Pancreas (tissue), 8 donors: ENCODE data around the gene SMPD4. TPM values are rescaled to one million over a fixed set of nuclear protein-coding genes. Genes with fewer than 3 reads are reported as not detected.

Experiments used
- polyA plus RNA-seq, 2 donors: library from polyadenylated mRNA; stranded (reverse); fragments of 200-250 nt; gene quantifications; one replicate each; pipeline ENCODE4 v1.2.3, GENCODE V29; 2013
- total RNA-seq, 6 donors: library from RNA; stranded (reverse); fragmentation: NEBNext Ultra II Directional in 4 of 6; extraction: Animal tissue kit (Norgen Biotek cat#: 25700) in 4 of 6; gene quantifications; one replicate each; pipeline versions ENCODE4 v1.2.1 to v1.2.4, GENCODE V29; 2021 to 2023
- donor health status: healthy with polysubstance abuse.
- donor health status: DM: no; HTN: no; CAD: no; lungs with moderate emphysema.
- donor health status: DM: no; HTN: no; CAD: no.
- donor health status: Bipolar disorder and iron deficiency.
- donor health status: DM: yes; HTN: yes; CAD: no.
- donor health status: DM: no; HTN: no; CAD: no.
- donor health status: DM: no; HTN: no; CAD: no.
- donor health status: DM: yes; HTN: yes; CAD: no.

SMPD4 gene
- total and polyA plus RNA-seq, 8 donors = 13.4 to 58.0 (median 19.7) TPM

Other genes starting within 250 kb of the SMPD4 start
- under 1 TPM in 1 of 6 donors, not detected in 5; 0.09 TPM for gene RAB6C, start 201.9 kb downstream of the SMPD4 start, total RNA-seq
- gene RAB6C, start 201.9 kb downstream of the SMPD4 start, polyA plus RNA-seq = under 1 TPM in 1 of 2 donors, not detected in 1; 0.12 TPM
- gene POTEF, start 52.4 kb downstream of the SMPD4 start, total RNA-seq = under 1 TPM in 1 of 6 donors, not detected in 5; 0.06 TPM
- gene POTEF, start 52.4 kb downstream of the SMPD4 start, polyA plus RNA-seq = under 1 TPM; 0.02 to 0.04 TPM
- 1 to 10 TPM in 1 of 6 donors, under 1 TPM in 5; 0.34 to 1.2 (median 0.46) TPM for gene CCDC74B, start 36.5 kb downstream of the SMPD4 start, total RNA-seq
- gene CCDC74B, start 36.5 kb downstream of the SMPD4 start, polyA plus RNA-seq = 1 to 10 TPM; 2.4 to 6.3 TPM
- 100 to 1,000 TPM; 126 to 194 (median 170) TPM for gene MZT2B, start 660 bp upstream of the SMPD4 start, total RNA-seq
- 100 to 1,000 TPM; 181 to 279 TPM for gene MZT2B, start 660 bp upstream of the SMPD4 start, polyA plus RNA-seq
- not detected for gene TUBA3E, start 16.8 kb upstream of the SMPD4 start, total RNA-seq
- under 1 TPM in 1 of 2 donors, not detected in 1; 0.11 TPM for gene TUBA3E, start 16.8 kb upstream of the SMPD4 start, polyA plus RNA-seq
- 10 to 100 TPM; 46.8 to 75.7 (median 54.7) TPM for gene IMP4, start 161.3 kb upstream of the SMPD4 start, total RNA-seq
- 10 to 100 TPM; 83.6 to 84.7 TPM for gene IMP4, start 161.3 kb upstream of the SMPD4 start, polyA plus RNA-seq
- 10 to 100 TPM; 37.0 to 60.8 (median 40.9) TPM for gene PTPN18, start 174.5 kb upstream of the SMPD4 start, total RNA-seq
- gene PTPN18, start 174.5 kb upstream of the SMPD4 start, polyA plus RNA-seq = 10 to 100 TPM; 65.7 to 87.0 TPM